ENCODE results near the gene PJVK.

- TF ChIP-seq CTCF (IDR thresholded peaks at IDR 0.05) (no peak), SIN3A (IDR thresholded peaks at IDR 0.05; ENCODE audit: borderline replicate concordance, insufficient read depth, low read depth, low read length) (peak; percentile 83; the same call in 1 of the 2 replicates), POLR2AphosphoS5 (IDR thresholded peaks at IDR 0.05; ENCODE audit: low read depth, low read length) (peak; percentile 91)
Observed at GRCh38 chr2:178450774-178451525, at the start of gene PJVK, which contains the start of gene PRKRA.
